ENCODE measurements around the gene TLL2. TPM values are rescaled to one million over a fixed set of nuclear protein-coding genes. Genes with fewer than 3 reads are reported as not detected.
A peak's percentile ranks its signal among the peaks of the same experiment; 100 is the strongest.

Gene TLL2
- total and polyA plus RNA-seq, 7 experiments from 2014 or later = 0.24 TPM; not detected in 6

DNA sequence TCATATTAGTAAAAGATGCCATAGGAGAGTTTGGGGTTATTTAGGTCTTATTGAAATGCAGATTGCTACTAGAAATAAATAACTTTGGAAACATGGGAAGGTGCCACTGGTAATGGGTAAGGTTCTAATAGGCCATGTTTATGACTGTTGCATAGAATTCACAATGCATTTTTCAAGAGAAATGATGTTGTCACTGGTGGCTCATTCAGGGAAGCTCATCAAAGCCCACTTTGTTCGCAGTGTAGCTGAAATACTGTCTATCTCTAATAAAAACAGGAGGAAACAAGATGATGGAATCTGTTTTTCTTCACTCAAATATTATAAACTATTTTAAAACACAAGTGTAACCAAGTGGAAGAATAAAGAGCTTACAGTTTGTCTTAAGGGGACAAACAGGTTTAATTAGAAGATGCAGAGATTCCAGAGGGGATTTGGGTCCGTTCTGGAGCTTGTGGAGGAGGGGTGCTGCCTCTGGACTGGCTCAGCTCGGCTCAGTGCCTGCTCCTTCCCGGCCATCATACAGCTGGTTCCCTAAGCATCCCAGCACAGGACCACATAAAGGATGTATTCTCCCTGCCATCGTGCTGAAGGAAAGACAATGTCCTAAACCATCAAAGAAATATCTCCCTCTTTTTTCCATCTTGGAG, 175.3 kb downstream of the TLL2 start:
- ATAC-seq = no peak
- POLR2A ChIA-PET = no interaction called here

DNA sequence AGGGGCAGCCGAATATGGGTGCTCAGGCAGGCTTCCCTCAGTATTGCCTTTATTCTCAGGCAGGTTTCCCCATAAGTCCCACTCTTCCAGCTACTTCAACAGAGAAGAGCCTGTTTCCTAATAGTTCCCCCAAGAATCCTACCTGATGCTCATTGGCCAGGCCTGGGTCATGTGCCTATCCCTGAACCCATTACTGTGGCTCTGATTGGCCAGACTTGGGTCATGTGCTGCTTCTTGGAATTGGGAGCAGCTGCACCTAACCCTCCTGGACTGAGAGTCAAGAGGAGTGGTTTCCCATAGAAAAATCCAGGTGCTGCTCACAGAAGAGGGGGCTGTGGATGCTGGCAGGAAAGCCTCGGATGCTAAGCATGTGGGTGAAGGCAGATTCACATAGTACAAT, 176.6 kb downstream of the TLL2 start:
- Mint-ChIP-seq H3K4me1 (peaks cover 0 to 43% (median 33%) of the 10 kb centered on the region in 7 donors), H3K27ac (no peak overlapping the region), H3K4me3 (no peak overlapping the region), H3K36me3 (no peaks in the 10 kb centered on the region), H3K27me3 (peaks cover 0 to 36% (median 4%) of the 10 kb centered on the region in 5 donors), H3K9me3 (no peaks in the 10 kb centered on the region)
- H3K27me3 ChIP-seq (ENCODE audit: control insufficient read depth in 2 of 2, insufficient read depth in 2 of 2, low read length in 2 of 2) = no peaks in the 10 kb centered on the region
- CTCF ChIA-PET = interaction anchor here (1.2 to 3.6 kb wide), 3 partner anchors 43 to 320 kb away, joined by 4 to 27 read pairs (median 9); no protein-coding TSS in a partner anchor
- H3K36me3 ChIP-seq (ENCODE audit: control insufficient read depth in 2 of 3, insufficient read depth in 3 of 3, low read length in 3 of 3) = no peaks in the 10 kb centered on the region
- POLR2A ChIA-PET = no interaction called here
- H3K9me3 ChIP-seq (ENCODE audit: control insufficient read depth in 2 of 3, low read length in 3 of 3) = no peaks in the 10 kb centered on the region
- no peak for ATAC-seq
- peaks cover 4 to 26% of the 10 kb centered on the region in 2 donors for H3K4me1 ChIP-seq (ENCODE audit: control insufficient read depth in 2 of 2, insufficient read depth in 2 of 2, low read length in 2 of 2)
- H3K4me3 ChIP-seq (ENCODE audit: low read length) = no peak overlapping the region
- DNase-seq = no peak
- no peak overlapping the region for H3K27ac ChIP-seq (ENCODE audit: low read depth, low read length)
- intact Hi-C loops (cut with micrococcal nuclease) = no loop called here

More for the DNA sequence above, 175.3 kb downstream of the TLL2 start:
- Histone ChIP-seq H3K27me3 (ENCODE audit: control insufficient read depth in 2 of 2, insufficient read depth in 2 of 2, low read length in 2 of 2) (no peaks in the 10 kb centered on the region), H3K4me3 (ENCODE audit: low read length) (no peak overlapping the region), H3K9me3 (ENCODE audit: control insufficient read depth in 2 of 3, low read length in 3 of 3) (no peaks in the 10 kb centered on the region), H3K36me3 (ENCODE audit: control insufficient read depth in 2 of 3, insufficient read depth in 3 of 3, low read length in 3 of 3) (no peaks in the 10 kb centered on the region), H3K4me1 (ENCODE audit: control insufficient read depth in 2 of 2, insufficient read depth in 2 of 2, low read length in 2 of 2) (peaks cover under 1 to 13% of the 10 kb centered on the region in 2 donors), H3K27ac (ENCODE audit: low read depth, low read length) (no peak overlapping the region)
- Mint-ChIP-seq H3K9me3 (no peaks in the 10 kb centered on the region), H3K4me3 (no peak overlapping the region), H3K36me3 (no peaks in the 10 kb centered on the region), H3K27ac (no peak overlapping the region), H3K27me3 (peaks cover 0 to 24% (median 4%) of the 10 kb centered on the region in 5 donors), H3K4me1 (peaks cover 0 to 30% (median 20%) of the 10 kb centered on the region in 7 donors)
- CTCF ChIA-PET = interaction anchor here (1.2 to 3.6 kb wide), 4 partner anchors 20 to 321 kb away, joined by 4 to 27 read pairs (median 6); no protein-coding TSS in a partner anchor
- intact Hi-C loops (cut with micrococcal nuclease) = no loop called here
- DNase-seq = no peak

DNA sequence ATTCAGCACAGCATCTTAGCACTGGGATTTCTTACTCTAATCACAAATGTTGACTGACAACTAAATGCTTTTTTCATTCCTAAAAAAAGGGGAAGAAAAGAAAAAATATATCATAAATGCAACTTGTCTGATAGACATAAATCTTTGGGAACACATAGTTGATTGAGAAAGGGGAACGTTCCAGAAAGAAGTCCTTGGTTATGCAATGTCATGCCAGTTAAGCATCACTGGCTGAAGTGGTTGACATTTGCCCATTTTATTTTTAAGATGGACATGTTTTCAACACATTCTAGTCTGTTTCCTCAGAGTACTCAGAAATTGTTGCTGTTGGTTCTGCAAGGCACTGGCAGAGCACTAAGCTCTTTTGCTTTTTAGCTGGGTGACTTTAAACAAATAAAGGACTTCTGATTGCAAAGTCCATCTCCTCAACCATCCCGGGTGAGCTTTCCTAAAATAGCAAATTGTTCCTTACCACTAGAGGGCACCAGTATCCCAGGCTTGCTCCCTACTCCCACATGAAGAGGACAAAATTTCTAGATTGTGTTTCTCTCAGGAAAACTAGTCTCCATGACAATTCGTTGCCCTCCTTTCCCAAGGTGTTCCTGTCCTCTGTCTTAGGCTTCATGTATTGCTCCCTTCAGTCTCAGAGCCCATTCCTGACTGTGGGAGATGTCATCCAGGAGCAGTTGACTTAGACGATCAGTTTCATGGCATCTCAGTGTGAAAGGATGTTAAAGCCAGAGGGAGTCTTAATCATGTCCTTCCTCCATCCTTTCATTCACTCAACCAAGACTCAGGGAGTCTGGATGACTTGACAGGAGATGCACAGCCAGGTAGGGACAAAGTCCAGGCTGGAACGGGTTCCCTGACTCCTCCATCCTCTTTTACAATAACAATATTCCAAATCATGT, 178.9 kb downstream of the TLL2 start:
- Histone ChIP-seq H3K36me3 (ENCODE audit: control insufficient read depth in 2 of 3, insufficient read depth in 3 of 3, low read length in 3 of 3) (no peaks in the 10 kb centered on the region), H3K27ac (ENCODE audit: low read depth, low read length) (no peak overlapping the region), H3K9me3 (ENCODE audit: control insufficient read depth in 2 of 3, low read length in 3 of 3) (no peaks in the 10 kb centered on the region), H3K4me1 (ENCODE audit: control insufficient read depth in 2 of 2, insufficient read depth in 2 of 2, low read length in 2 of 2) (peaks cover 4 to 28% of the 10 kb centered on the region in 2 donors), H3K4me3 (ENCODE audit: low read length) (no peak overlapping the region), H3K27me3 (ENCODE audit: control insufficient read depth in 2 of 2, insufficient read depth in 2 of 2, low read length in 2 of 2) (no peaks in the 10 kb centered on the region)
- no peaks in the 10 kb centered on the region for H3K9me3 Mint-ChIP-seq
- peaks cover 0 to 37% (median 4%) of the 10 kb centered on the region in 5 donors for H3K27me3 Mint-ChIP-seq
- peak overlapping the region in 2 of 10 donors; percentile 16 to 23 for H3K4me3 Mint-ChIP-seq
- intact Hi-C loops (cut with micrococcal nuclease) = no loop called here
- POLR2A ChIA-PET = no interaction called here
- DNase-seq = peak in 1 of 9 donors; percentile 26
- peak overlapping the region in 1 of 9 donors; percentile 65 for H3K27ac Mint-ChIP-seq
- CTCF ChIA-PET = interaction anchor here (0.7 to 1.8 kb wide), 7 partner anchors 12 to 106 kb away, joined by 3 to 6 read pairs (median 3); partner anchors contain the start of gene BLNK
- peaks cover 0 to 45% (median 34%) of the 10 kb centered on the region in 7 donors for H3K4me1 Mint-ChIP-seq
- no peak for ATAC-seq
- H3K36me3 Mint-ChIP-seq = no peaks in the 10 kb centered on the region

DNA sequence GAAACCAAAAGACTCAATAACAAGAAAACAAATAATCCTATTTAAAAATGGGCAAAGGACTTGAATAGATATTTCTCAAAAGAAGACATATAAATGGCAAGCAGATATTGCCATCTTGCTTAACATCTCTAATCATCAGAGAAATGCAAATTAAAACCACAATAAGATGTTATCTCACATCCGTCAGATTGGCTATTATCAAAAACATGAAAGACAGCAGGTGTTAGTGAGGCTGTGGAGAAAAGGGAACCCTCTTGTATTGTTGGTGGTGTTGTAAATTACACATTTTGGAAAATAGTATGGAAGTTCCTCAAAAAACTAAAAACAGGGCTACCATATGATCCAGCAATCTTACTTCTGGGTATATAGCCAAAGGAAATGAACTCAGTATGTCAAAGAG, 180.6 kb downstream of the TLL2 start:
- H3K27ac Mint-ChIP-seq = peak overlapping the region in 4 of 9 donors; percentile 4 to 26 (median 10)

DNA sequence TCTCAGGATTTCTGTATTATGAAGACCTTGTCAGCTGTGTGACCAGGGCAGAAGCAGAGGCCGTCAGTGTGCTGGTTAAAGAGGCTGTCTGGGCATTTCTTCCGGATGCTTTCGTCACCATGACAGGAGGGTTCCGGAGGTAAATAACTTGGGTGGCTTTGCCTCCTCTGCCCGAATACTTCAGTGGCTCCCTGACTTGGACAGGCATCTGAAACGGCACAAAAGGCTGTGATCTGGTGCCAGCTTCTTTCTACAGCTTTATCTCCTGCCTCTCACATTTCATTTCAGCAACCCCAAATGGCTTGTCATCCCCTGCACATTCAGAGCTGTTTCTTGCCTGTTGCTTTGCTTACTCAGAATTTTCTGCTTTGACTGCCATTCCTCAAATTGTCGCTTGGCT, 186.3 kb downstream of the TLL2 start:
- no peak overlapping the region for H3K4me3 Mint-ChIP-seq
- no peak overlapping the region for H3K4me3 ChIP-seq (ENCODE audit: low read length)
- H3K27ac ChIP-seq (ENCODE audit: low read depth, low read length) = no peak overlapping the region
- ATAC-seq (no peak), DNase-seq (no peak)
- H3K9me3 ChIP-seq (ENCODE audit: control insufficient read depth in 2 of 3, low read length in 3 of 3) = no peaks in the 10 kb centered on the region
- H3K4me1 ChIP-seq (ENCODE audit: control insufficient read depth in 2 of 2, insufficient read depth in 2 of 2, low read length in 2 of 2) = peaks cover 0 to 5% of the 10 kb centered on the region in 2 donors
- peaks cover 0 to 13% (median 5%) of the 10 kb centered on the region in 7 donors for H3K4me1 Mint-ChIP-seq
- H3K27ac Mint-ChIP-seq = no peak overlapping the region
- H3K27me3 ChIP-seq (ENCODE audit: control insufficient read depth in 2 of 2, insufficient read depth in 2 of 2, low read length in 2 of 2) = no peaks in the 10 kb centered on the region
- ChIA-PET CTCF (no interaction called here), POLR2A (no interaction called here)
- intact Hi-C loops (cut with micrococcal nuclease) = no loop called here
- H3K36me3 ChIP-seq (ENCODE audit: control insufficient read depth in 2 of 3, insufficient read depth in 3 of 3, low read length in 3 of 3) = no peaks in the 10 kb centered on the region
- H3K27me3 Mint-ChIP-seq = peaks cover 0 to 34% (median 0%) of the 10 kb centered on the region in 5 donors
- H3K36me3 Mint-ChIP-seq = no peaks in the 10 kb centered on the region
- H3K9me3 Mint-ChIP-seq = no peaks in the 10 kb centered on the region

More for the DNA sequence above, 180.6 kb downstream of the TLL2 start:
- POLR2A ChIA-PET = interaction anchor here (0.6 kb wide), 1 partner anchor 28 kb away, joined by 3 read pairs; the partner anchor contains the start of gene DNTT
- no peaks in the 10 kb centered on the region for H3K9me3 ChIP-seq (ENCODE audit: control insufficient read depth in 2 of 3, low read length in 3 of 3)
- no peak overlapping the region for H3K27ac ChIP-seq (ENCODE audit: low read depth, low read length)
- Mint-ChIP-seq H3K36me3 (no peaks in the 10 kb centered on the region), H3K27me3 (peaks cover 0 to 37% (median 4%) of the 10 kb centered on the region in 5 donors), H3K4me3 (peak overlapping the region in 8 of 10 donors; percentile 19 to 66 (median 62)), H3K9me3 (no peaks in the 10 kb centered on the region), H3K4me1 (peaks cover 0 to 44% (median 34%) of the 10 kb centered on the region in 7 donors)
- peak in 6 of 9 donors; percentile 34 to 67 (median 60) for DNase-seq
- CTCF ChIA-PET = interaction anchor here (0.9 to 1.4 kb wide), 2 partner anchors 11 to 46 kb away, joined by 3 read pairs; no protein-coding TSS in a partner anchor
- H3K27me3 ChIP-seq (ENCODE audit: control insufficient read depth in 2 of 2, insufficient read depth in 2 of 2, low read length in 2 of 2) = no peaks in the 10 kb centered on the region
- intact Hi-C loops (cut with micrococcal nuclease) = loop anchor here in 1 of 2 donors (2.0 kb wide), 1 partner anchor 34 kb away; no protein-coding TSS in a partner anchor
- no peak overlapping the region for H3K4me3 ChIP-seq (ENCODE audit: low read length)
- ATAC-seq = peak; percentile 47
- H3K36me3 ChIP-seq (ENCODE audit: control insufficient read depth in 2 of 3, insufficient read depth in 3 of 3, low read length in 3 of 3) = no peaks in the 10 kb centered on the region
- H3K4me1 ChIP-seq (ENCODE audit: control insufficient read depth in 2 of 2, insufficient read depth in 2 of 2, low read length in 2 of 2) = peaks cover 4 to 28% of the 10 kb centered on the region in 2 donors

DNA sequence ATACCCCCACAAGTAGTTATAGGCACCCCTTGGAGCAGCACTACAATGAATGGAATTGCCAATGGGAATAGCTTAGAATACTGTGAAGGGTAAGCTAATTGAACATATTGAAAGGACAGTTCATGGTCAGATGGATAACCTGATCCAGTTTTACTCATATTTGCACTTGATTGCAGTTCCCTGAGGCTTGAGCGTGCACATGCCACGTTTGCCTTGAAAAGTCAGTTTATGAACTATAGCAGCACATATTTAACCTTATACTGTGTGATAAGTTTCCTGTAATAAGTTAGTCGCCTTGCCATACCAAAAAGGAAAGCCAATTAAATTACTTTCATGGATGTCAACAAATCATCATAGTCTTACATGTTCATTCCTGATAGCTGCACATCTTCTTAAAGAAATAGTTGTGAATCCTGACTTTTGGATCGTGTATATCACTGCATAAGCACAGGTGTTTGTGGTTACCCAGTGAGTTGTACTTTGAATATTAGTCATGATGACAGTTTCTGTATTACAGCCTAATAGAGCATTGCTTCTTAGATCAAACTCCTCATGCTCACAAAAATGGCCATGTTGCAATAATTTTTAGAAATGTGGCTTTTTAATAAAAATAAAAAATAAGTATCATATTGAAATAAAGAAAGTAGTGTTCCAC, 187.9 kb downstream of the TLL2 start:
- Histone ChIP-seq H3K9me3 (ENCODE audit: control insufficient read depth in 2 of 3, low read length in 3 of 3) (no peaks in the 10 kb centered on the region), H3K27me3 (ENCODE audit: control insufficient read depth in 2 of 2, insufficient read depth in 2 of 2, low read length in 2 of 2) (no peaks in the 10 kb centered on the region), H3K27ac (ENCODE audit: low read depth, low read length) (no peak overlapping the region), H3K4me3 (ENCODE audit: low read length) (no peak overlapping the region), H3K36me3 (ENCODE audit: control insufficient read depth in 2 of 3, insufficient read depth in 3 of 3, low read length in 3 of 3) (no peaks in the 10 kb centered on the region), H3K4me1 (ENCODE audit: control insufficient read depth in 2 of 2, insufficient read depth in 2 of 2, low read length in 2 of 2) (no peaks in the 10 kb centered on the region)
- Mint-ChIP-seq H3K27ac (no peak overlapping the region), H3K36me3 (no peaks in the 10 kb centered on the region), H3K4me1 (peaks cover 0 to under 1% (median 0%) of the 10 kb centered on the region in 7 donors), H3K4me3 (no peak overlapping the region), H3K9me3 (no peaks in the 10 kb centered on the region), H3K27me3 (peaks cover 0 to 30% (median 2%) of the 10 kb centered on the region in 5 donors)
- intact Hi-C loops (cut with micrococcal nuclease) = no loop called here
- ATAC-seq (no peak), DNase-seq (no peak)
- CTCF ChIA-PET = no interaction called here
- POLR2A ChIA-PET = interaction anchor here (0.6 kb wide), 1 partner anchor 703 kb away, joined by 5 read pairs; no protein-coding TSS in a partner anchor
